Activated T-helper 1 cell treated with Interleukin-2 at 50 U/mL for 16 hours (primary cell): ENCODE measurements around the gene RHBDL1.
A peak's percentile ranks its signal among the peaks of the same experiment; 100 is the strongest.

Experiments
- DNase-seq: peaks from one replicate; pipeline ENCODE4 v3.0.0-alpha.2; 2020; ENCODE audit warnings: low read depth

The RHBDL1 gene

GRCh38 chr16:657487-657886, 18.0 kb upstream of the RHBDL1 start:
- DNase-seq: no peak

GRCh38 chr16:658679-659571, 16.5 kb upstream of the RHBDL1 start:
- DNase-seq: no peak

DNA sequence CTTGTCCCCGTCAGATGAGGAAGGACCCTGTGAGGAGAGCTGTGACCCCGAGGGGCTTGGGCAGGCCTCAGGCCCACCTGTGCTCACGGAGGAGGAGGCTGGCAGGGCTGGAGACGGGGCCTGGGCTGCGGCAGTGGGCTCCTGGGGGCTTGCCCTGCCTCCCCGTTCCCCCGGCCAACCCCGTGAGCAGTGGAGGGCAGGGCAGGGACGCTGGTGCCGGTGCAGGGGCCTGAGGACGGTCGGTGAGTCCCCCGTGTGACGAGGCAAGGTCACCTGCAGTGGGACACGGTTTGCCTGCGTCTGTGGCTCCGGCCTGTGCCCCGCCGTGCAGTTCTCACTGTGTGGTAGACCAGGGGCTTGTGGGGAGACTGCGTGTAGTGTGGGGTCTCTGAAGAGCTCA, 15.9 kb upstream of the RHBDL1 start:
- no peak for DNase-seq

DNA sequence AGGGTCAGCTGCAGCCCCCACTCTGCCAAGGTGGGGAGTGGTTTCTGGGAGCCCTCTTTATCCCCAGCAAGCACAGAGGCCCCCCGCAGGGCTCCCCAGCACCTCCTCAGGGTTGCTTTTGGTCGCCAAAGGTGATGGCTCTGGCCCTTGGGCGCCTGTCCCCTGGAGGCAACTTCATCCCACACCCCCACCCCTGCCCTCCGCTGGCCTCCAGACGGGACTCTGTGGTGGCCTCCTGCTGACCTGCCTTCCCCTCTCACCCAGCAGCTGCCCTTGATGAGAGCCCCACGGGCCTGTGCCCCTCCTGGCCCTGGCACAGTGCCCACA, 15.4 kb upstream of the RHBDL1 start:
- DNase-seq: no peak

- DNase-seq: peak; percentile 47
These were observed 14.8 kb upstream of the RHBDL1 start for GRCh38 chr16:660459-661183.

GRCh38 chr16:661184-661821, 14.2 kb upstream of the RHBDL1 start:
- DNase-seq: no peak

- DNase-seq: no peak
These were observed 13.4 kb upstream of the RHBDL1 start for GRCh38 chr16:662095-662494.

GRCh38 chr16:662597-662996, 12.9 kb upstream of the RHBDL1 start:
- DNase-seq: no peak

DNA sequence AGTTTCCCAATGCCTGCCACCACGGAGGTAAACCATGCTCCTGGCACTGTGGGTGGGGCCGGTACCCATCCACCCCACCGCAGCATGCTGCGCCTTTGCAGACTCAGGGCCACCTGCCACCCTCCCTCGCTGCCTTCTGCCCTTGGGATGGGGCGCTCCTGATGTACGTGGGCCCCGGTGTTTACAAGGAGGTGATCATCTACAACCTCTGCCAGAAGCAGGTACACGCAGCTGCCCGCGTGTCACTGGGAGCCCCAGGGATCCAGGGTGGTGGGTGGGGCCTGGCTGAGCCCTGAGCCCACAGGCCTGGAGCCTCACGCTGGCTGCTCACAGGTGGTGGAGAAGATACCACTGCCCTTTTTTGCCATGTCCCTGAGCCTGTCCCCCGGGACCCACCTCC, 8.9 kb upstream of the RHBDL1 start:
- DNase-seq: no peak

GRCh38 chr16:667113-667779, 8.2 kb upstream of the RHBDL1 start:
- no peak for DNase-seq

DNA sequence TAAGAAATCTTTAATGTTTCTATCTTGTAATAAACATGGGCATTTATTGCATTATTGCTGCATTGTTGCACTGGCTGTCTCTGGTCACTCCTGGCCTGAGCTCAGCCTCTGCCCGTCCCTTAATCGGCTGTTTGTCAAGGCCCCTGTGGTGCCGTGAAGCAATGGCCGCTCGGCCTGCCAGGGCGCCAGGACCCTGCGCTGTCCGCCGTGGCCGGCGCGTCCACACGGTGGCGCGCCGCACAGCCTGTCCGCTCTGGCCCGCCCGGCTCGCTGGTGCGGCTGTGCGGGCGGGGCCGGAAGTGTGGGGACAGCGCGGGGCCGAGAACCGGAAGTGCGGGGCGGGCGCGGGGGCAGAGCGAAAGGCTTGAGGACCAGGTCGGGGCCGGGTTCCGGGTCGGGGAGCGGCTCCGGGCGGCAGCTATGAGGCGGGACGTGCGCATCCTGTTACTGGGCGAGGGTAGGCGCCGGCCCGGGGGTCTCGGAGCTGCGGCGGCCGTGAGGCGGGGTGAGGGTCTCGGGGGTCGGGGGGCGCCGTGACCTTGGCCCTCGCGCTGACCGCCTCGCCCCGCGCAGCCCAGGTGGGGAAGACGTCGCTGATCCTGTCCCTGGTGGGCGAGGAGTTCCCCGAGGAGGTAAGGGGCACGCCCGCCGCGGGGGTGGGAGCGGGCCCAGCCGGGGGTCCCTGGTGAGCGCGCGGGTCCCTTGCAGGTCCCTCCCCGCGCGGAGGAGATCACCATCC, 7.5 kb upstream of the RHBDL1 start, which contains the start of gene RHOT2:
Gene RHOT2 (plus strand): TSS at position 353 of the 739 bp plus-strand sequence. CDS start 68 bp downstream, at position 421.
- DNase-seq: peak; percentile 93

- DNase-seq: no peak
These were observed 6.8 kb upstream of the RHBDL1 start for GRCh38 chr16:668519-669171.

GRCh38 chr16:669666-670065, 5.8 kb upstream of the RHBDL1 start:
- no peak for DNase-seq

- DNase-seq: no peak
These were observed 4.8 kb upstream of the RHBDL1 start for GRCh38 chr16:670485-671352.

GRCh38 chr16:671353-672131, 3.9 kb upstream of the RHBDL1 start:
- DNase-seq: no peak

DNA sequence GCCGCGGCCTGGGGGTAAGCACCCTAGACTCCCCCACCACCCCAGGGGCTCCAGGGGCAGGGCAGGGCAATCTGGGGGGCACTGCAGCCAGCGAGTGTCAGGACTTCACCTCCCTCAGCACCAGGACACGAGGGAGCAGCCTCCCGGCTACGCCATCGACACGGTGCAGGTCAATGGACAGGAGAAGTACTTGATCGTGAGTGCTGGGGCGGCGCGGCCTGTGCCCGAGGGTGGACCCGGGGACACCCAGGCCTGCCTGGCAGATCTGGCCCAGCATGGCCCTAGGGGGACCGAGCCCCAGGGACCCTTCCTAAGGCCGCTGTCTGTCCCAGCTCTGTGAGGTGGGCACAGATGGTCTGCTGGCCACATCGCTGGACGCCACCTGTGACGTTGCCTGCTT, 3.1 kb upstream of the RHBDL1 start:
- no peak for DNase-seq

DNA sequence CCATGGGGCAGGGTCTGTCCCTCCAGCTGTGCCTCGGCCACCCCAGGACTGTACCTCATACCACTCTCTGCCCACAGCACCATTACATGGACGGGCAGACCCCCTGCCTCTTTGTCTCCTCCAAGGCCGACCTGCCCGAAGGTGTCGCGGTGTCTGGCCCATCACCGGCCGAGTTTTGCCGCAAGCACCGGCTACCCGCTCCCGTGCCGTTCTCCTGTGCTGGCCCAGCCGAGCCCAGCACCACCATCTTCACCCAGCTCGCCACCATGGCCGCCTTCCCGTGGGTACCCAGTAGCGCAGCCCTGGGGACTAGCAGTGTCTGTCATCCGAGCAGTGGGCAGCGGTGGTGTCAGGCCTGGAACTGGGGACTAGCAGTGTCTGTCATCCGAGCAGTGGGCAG, 2.6 kb upstream of the RHBDL1 start:
- DNase-seq: no peak

DNA sequence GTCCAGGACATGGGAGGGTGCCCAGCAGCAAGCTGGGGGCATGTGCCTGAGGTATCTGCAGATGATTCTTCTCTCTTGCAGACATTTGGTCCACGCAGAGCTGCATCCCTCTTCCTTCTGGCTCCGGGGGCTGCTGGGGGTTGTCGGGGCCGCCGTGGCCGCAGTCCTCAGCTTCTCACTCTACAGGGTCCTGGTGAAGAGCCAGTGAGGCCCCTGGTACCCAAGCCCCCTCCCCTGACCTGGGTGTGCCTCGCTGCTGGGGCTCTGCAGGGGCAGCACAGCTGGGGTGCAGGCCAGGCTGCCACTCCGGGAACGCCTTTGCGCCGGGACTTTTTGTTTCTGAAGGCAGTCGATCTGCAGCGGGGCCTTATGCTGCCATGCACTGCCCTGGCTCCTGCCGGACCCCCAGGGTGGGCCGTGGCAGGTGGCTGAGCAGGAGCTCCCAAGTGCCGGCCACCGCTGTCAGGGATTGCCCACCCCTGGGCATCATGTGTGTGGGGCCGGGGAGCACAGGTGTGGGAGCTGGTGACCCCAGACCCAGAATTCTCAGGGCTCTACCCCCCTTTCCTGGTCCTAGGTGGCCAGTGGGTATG, 2.0 kb upstream of the RHBDL1 start:
- no peak for DNase-seq
